PC-9 (cell line): ENCODE measurements around the gene HMX3.

Experiments
- CTCF ChIP-seq: fragments of 200-600 bp; sonication (generic); conservative IDR thresholded peaks from 2 replicates; pipeline ENCODE4 v1.6.1; 2017; ENCODE audit warnings: mixed run types, antibody characterized with exemption, mild to moderate bottlenecking, moderate library complexity
- EZH2 ChIP-seq: fragments of 200-600 bp; sonication (generic); IDR thresholded peaks from 2 replicates; pipeline ENCODE4 v1.8.0; 2017; ENCODE audit warnings: antibody characterized with exemption, low read depth

DNA sequence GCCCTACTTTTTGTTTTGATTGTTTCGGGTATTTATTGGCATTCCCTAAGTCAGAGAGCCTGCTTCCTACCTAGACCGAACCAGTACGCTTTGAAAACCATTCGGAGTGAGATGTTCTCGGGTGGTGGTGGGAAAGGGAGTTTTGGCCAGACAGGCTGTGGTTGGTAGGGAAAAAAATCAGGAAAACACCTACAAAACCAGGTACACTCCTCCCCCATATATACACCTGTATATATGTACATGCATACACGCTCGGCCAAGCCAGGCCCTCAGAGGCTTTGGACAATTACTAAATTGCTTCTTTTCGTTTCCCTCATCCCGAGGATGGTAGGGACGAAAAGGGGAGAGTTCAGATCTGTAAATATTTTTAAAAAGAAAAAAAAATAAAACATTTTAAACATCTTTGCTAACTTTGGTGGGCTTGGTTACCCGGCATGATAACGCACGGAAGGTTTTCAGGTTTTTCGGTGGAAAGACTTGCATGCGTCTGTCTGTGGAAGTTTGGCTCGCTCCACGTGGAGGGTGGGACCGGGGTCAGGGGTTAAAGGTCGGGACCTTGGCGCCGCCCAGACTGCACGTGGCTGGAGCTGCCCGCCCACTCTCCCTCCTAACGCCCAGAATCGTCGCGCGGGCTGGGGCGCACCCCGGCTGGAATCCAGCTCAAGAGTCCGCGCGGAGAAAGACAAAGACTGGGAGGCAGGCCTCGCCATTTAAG, 14.7 kb downstream of the HMX3 start:
- TF ChIP-seq CTCF, result no peak
- no peak for TF ChIP-seq EZH2
